CD4-positive, alpha-beta T cell (primary cell): Measurements from ENCODE around the gene PPP1R3D. TPM values are rescaled to one million over a fixed set of nuclear protein-coding genes. Genes with fewer than 3 reads are reported as not detected.

Experiments
- ATAC-seq: fragments of 200-7000 bp; cut with Tn5 transposase; one replicate; pipeline ENCODE4 v1.10.0; 2022; ENCODE audit warnings: mild to moderate bottlenecking; ENCODE audit not compliant: poor library complexity
- CTCF ChIA-PET: fragments of 350-600 bp; sonication (Branson Sonifier 250); formaldehyde crosslinking; loops from one replicate; lab custom pipeline; 2021; ENCODE audit warnings: antibody characterized with exemption, inconsistent platforms; lab: Charles Lee
- POLR2A ChIA-PET: fragments of 350-600 bp; sonication (Branson Sonifier 250); formaldehyde crosslinking; loops from one replicate; lab custom pipeline; 2021; ENCODE audit warnings: antibody characterized with exemption, inconsistent platforms; lab: Charles Lee
- DNase-seq, 14 experiments: peaks; one replicate each; pipeline ENCODE4 v3.0.0-alpha.2; 2013 to 2020; ENCODE audit warnings: mixed read lengths in 2 of 14
- H3K27ac ChIP-seq, 2 donors: one replicate each; pipeline versions ENCODE4 v1.5.1 to v1.7.0; 2013; ENCODE audit warnings: low read length in 2 of 2, low read depth in 1 of 2, mild to moderate bottlenecking in 1 of 2
- H3K27me3 ChIP-seq, 2 experiments: 1 replicate in 1 of 2; 2 replicates in 1 of 2; pipeline versions ENCODE4 v1.6.1 to v1.7.0; 2013; ENCODE audit warnings: low read length in 2 of 2, control low read depth in 1 of 2, mild to moderate bottlenecking in 1 of 2, moderate library complexity in 1 of 2; ENCODE audit not compliant: insufficient read depth in 2 of 2, control insufficient read depth in 1 of 2
- H3K36me3 ChIP-seq: one replicate; pipeline ENCODE4 v1.6.1; 2013; ENCODE audit warnings: low read length, control low read depth; ENCODE audit not compliant: insufficient read depth
- H3K4me1 ChIP-seq: one replicate; pipeline ENCODE4 v1.6.1; 2013; ENCODE audit warnings: low read length, control low read depth; ENCODE audit not compliant: insufficient read depth
- H3K4me3 ChIP-seq: one replicate; pipeline ENCODE4 v1.5.1; 2013; ENCODE audit warnings: mild to moderate bottlenecking, low read length, moderate library complexity
- H3K9me3 ChIP-seq, 2 experiments: 1 replicate in 1 of 2; 2 replicates in 1 of 2; pipeline versions ENCODE4 v1.6.1 to v1.7.0; 2013; ENCODE audit warnings: low read length in 2 of 2, mild to moderate bottlenecking in 2 of 2, control low read depth in 1 of 2, moderate library complexity in 1 of 2; ENCODE audit not compliant: control insufficient read depth in 1 of 2, insufficient read depth in 1 of 2
- H3K27ac Mint-ChIP-seq: one replicate; pipeline ENCODE4 v1.8.0; 2020; ENCODE audit warnings: mixed read lengths
- H3K27me3 Mint-ChIP-seq: one replicate; pipeline ENCODE4 v1.8.0; 2021; ENCODE audit warnings: mixed read lengths
- H3K36me3 Mint-ChIP-seq: one replicate; pipeline ENCODE4 v1.8.0; 2021; ENCODE audit warnings: low read depth, mixed read lengths
- H3K4me1 Mint-ChIP-seq: one replicate; pipeline ENCODE4 v1.8.0; 2021; ENCODE audit warnings: low read depth, mixed read lengths
- H3K4me3 Mint-ChIP-seq: one replicate; pipeline ENCODE4 v1.8.0; 2020; ENCODE audit warnings: mild to moderate bottlenecking, mixed read lengths
- H3K9me3 Mint-ChIP-seq: one replicate; pipeline ENCODE4 v1.8.0; 2020; ENCODE audit warnings: mixed read lengths
- intact Hi-C, 2 experiments: fragments of 100-400 bp; cut with DNase I in 1 of 2; cut with micrococcal nuclease in 1 of 2; formaldehyde crosslinking; loops; one replicate each; pipeline versions ENCODE4 v1.15.1 to v1.9.0; 2023 to 2025; cut with DNase I, micrococcal nuclease
- total RNA-seq, 174 experiments: library from RNA in 2 of 174; stranded (reverse) in 2 of 174; gene quantifications; one replicate each; pipeline ENCODE4 v1.2.3 and lab custom pipeline; 2021 to 2026
- TF ChIP-seq, protein P1 (sequence below): fragments of 200-600 bp; IDR thresholded peaks from one replicate; pipeline ENCODE4 v1.8.0; 2022; ENCODE audit warnings: antibody characterized with exemption, mild to moderate bottlenecking

PPP1R3D gene
- total RNA-seq, 2 experiments from 2014 or later: 5.1 to 5.4 TPM

DNA sequence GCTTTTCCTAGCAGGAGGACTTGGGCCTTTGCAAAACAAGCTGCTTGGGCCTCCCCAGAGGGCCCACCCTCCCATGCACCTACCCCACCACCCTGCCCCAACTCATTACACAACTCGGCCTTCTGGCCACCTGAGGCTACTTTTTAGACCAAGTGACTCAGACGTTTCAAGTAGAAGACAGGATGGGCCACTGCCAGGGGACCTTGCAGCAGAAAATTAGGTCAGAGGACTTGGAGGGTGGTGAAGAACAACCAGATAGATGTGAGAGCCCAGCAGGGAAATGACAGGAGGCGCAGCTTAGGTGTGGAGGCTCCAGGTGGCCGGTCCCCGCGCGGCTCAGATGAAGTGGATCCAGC is 1.4 kb downstream of the PPP1R3D start:
- H3K36me3 ChIP-seq: peaks cover 17% of the 10 kb centered on the region
- ChIA-PET POLR2A (interaction anchor here (3.0 kb wide), 1 partner anchor 11 kb away, joined by 33 read pairs; no protein-coding TSS in a partner anchor), CTCF (interaction anchor here (1.3 kb wide), 1 partner anchor 1949 kb away, joined by 3 read pairs; no protein-coding TSS in a partner anchor)
- TF ChIP-seq, protein P1, sequence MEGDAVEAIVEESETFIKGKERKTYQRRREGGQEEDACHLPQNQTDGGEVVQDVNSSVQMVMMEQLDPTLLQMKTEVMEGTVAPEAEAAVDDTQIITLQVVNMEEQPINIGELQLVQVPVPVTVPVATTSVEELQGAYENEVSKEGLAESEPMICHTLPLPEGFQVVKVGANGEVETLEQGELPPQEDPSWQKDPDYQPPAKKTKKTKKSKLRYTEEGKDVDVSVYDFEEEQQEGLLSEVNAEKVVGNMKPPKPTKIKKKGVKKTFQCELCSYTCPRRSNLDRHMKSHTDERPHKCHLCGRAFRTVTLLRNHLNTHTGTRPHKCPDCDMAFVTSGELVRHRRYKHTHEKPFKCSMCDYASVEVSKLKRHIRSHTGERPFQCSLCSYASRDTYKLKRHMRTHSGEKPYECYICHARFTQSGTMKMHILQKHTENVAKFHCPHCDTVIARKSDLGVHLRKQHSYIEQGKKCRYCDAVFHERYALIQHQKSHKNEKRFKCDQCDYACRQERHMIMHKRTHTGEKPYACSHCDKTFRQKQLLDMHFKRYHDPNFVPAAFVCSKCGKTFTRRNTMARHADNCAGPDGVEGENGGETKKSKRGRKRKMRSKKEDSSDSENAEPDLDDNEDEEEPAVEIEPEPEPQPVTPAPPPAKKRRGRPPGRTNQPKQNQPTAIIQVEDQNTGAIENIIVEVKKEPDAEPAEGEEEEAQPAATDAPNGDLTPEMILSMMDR: no peak
- ATAC-seq: no peak
- H3K4me3 ChIP-seq: no peak overlapping the region
- no peaks in the 10 kb centered on the region for H3K27me3 Mint-ChIP-seq
- no peak for DNase-seq
- peaks cover 61% of the 10 kb centered on the region for H3K4me1 Mint-ChIP-seq
- peak overlapping the region; percentile 89 for H3K4me3 Mint-ChIP-seq
- intact Hi-C loops: no loop called here
- H3K9me3 ChIP-seq: peaks cover 0 to 5% of the 10 kb centered on the region in 2 experiments
- H3K36me3 Mint-ChIP-seq: peaks cover 32% of the 10 kb centered on the region
- H3K4me1 ChIP-seq: peaks cover 30% of the 10 kb centered on the region
- no peaks in the 10 kb centered on the region for H3K9me3 Mint-ChIP-seq
- no peak overlapping the region for H3K27ac ChIP-seq
- H3K27me3 ChIP-seq: no peaks in the 10 kb centered on the region
- H3K27ac Mint-ChIP-seq: peak overlapping the region; percentile 85

DNA sequence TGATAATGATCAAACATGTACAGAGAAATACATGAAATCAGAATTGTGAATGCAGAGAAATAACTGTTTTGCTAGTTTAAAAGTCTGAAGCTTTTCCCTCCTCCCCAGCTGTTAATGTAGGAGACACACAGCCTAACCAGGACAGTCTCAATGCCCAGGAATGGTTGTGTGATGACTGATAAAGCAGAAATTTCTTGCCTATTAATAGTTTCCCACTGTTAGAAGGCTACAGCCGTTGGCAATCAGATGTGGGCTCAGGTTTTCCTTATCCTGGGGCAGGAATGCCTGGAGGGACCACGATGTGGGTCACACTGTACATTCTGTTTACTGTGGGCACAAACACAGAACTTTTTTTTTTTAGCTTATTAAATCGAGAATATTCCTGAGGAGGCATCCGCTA is 1.9 kb downstream of the PPP1R3D start:
- ChIA-PET POLR2A (interaction anchor here (3.0 kb wide), 1 partner anchor 11 kb away, joined by 33 read pairs; no protein-coding TSS in a partner anchor), CTCF (interaction anchor here (1.3 kb wide), 1 partner anchor 1949 kb away, joined by 3 read pairs; no protein-coding TSS in a partner anchor)
- Histone ChIP-seq H3K4me1 (peaks cover 32% of the 10 kb centered on the region), H3K36me3 (peaks cover 12% of the 10 kb centered on the region), H3K27me3 (no peaks in the 10 kb centered on the region), H3K9me3 (peaks cover 0 to 5% of the 10 kb centered on the region in 2 experiments), H3K27ac (no peak overlapping the region), H3K4me3 (no peak overlapping the region)
- Mint-ChIP-seq H3K4me1 (peaks cover 61% of the 10 kb centered on the region), H3K9me3 (no peaks in the 10 kb centered on the region), H3K27me3 (no peaks in the 10 kb centered on the region), H3K36me3 (peaks cover 31% of the 10 kb centered on the region), H3K4me3 (peak overlapping the region; percentile 89), H3K27ac (peak overlapping the region; percentile 85)
- DNase-seq (no peak), ATAC-seq (no peak)
- intact Hi-C loops: no loop called here
- TF ChIP-seq, protein P1: no peak

DNA sequence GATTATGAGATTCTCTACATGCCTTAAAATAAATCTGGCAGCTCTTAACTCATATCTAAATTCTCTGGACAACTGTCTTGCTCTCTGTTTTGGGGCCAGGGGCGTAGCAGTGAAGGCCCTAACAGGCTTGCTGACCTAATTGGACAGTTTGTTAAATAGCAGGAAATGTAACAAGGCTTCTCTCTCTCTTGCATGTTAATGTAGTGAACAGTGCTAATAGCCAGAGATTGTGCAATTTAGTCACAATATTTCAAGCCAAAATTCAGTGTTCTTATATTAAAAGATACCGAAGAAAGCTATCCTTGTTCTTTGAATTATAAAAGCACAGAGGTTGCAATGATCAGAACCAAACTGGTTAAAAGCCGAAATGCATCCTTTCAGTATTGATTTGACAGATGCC is 3.0 kb downstream of the PPP1R3D start:
- H3K4me3 Mint-ChIP-seq: peak overlapping the region; percentile 62
- no peak for ATAC-seq
- Histone ChIP-seq H3K9me3 (peaks cover 0 to 5% of the 10 kb centered on the region in 2 experiments), H3K36me3 (peaks cover 3% of the 10 kb centered on the region), H3K27me3 (no peaks in the 10 kb centered on the region), H3K4me1 (peaks cover 37% of the 10 kb centered on the region), H3K4me3 (no peak overlapping the region), H3K27ac (no peak overlapping the region)
- no peak for DNase-seq
- TF ChIP-seq, protein P1: no peak
- POLR2A ChIA-PET: no interaction called here
- intact Hi-C loops: no loop called here
- no peaks in the 10 kb centered on the region for H3K9me3 Mint-ChIP-seq
- peaks cover 58% of the 10 kb centered on the region for H3K4me1 Mint-ChIP-seq
- H3K27ac Mint-ChIP-seq: peak overlapping the region; percentile 85
- no peaks in the 10 kb centered on the region for H3K27me3 Mint-ChIP-seq
- CTCF ChIA-PET: interaction anchor here (1.6 kb wide), 1 partner anchor 9 kb away, joined by 4 read pairs; no protein-coding TSS in a partner anchor
- H3K36me3 Mint-ChIP-seq: peaks cover 23% of the 10 kb centered on the region
